SK-N-SH treated with all-trans-retinoic acid at 6 μM for 48 hours (cell line): Measurements from ENCODE around the gene PFDN2.

Source experiments
- ARNTL ChIP-seq: fragments of 450-650 bp; formaldehyde crosslinking; IDR thresholded peaks from 2 replicates; pipeline ENCODE4 v1.5.0; 2020; ENCODE audit warnings: low read depth, mild to moderate bottlenecking, moderate library complexity, borderline replicate concordance
- BACH2 ChIP-seq: fragments of 250-450 bp; sonication (Bioruptor Pico); IDR thresholded peaks from 2 replicates; pipeline ENCODE4 v1.9.0; 2021; ENCODE audit warnings: mild to moderate bottlenecking, borderline replicate concordance
- CREB5 ChIP-seq: fragments of 250-450 bp; sonication (Bioruptor Pico); IDR thresholded peaks from 2 replicates; pipeline ENCODE4 v1.5.1; 2020; ENCODE audit warnings: low read depth, mild to moderate bottlenecking, moderate library complexity
- GLIS3 ChIP-seq: fragments of 250-450 bp; sonication (Bioruptor Pico); IDR thresholded peaks from 2 replicates; pipeline ENCODE4 v1.5.0; 2020; ENCODE audit warnings: mild to moderate bottlenecking, moderate library complexity
- ISL1 ChIP-seq: fragments of 250-450 bp; sonication (Bioruptor Pico); IDR thresholded peaks from 2 replicates; pipeline ENCODE4 v2.1.2; 2022; ENCODE audit warnings: mild to moderate bottlenecking, moderate library complexity
- PATZ1 ChIP-seq: fragments of 250-450 bp; sonication (Bioruptor Pico); IDR thresholded peaks from 2 replicates; pipeline ENCODE4 v1.8.0; 2020; ENCODE audit warnings: mild to moderate bottlenecking, moderate library complexity, borderline replicate concordance
- RARB ChIP-seq: fragments of 250-450 bp; sonication (Bioruptor Pico); IDR thresholded peaks from 2 replicates; pipeline ENCODE4 v1.8.0; 2021; ENCODE audit warnings: mild to moderate bottlenecking, moderate library complexity
- TCF4 ChIP-seq: fragments of 250-450 bp; sonication (Bioruptor Pico); IDR thresholded peaks from 2 replicates; pipeline ENCODE4 v1.8.0; 2021; ENCODE audit warnings: mild to moderate bottlenecking, moderate library complexity, borderline replicate concordance
- TOX ChIP-seq: fragments of 250-450 bp; sonication (Bioruptor Pico); IDR thresholded peaks from 2 replicates; pipeline ENCODE4 v1.8.0; 2021; ENCODE audit warnings: mild to moderate bottlenecking, moderate library complexity, borderline replicate concordance
- TSHZ2 ChIP-seq: fragments of 250-450 bp; sonication (Bioruptor Pico); IDR thresholded peaks from 2 replicates; pipeline ENCODE4 v1.5.0; 2020; ENCODE audit warnings: mild to moderate bottlenecking, moderate library complexity
- ZFP3 ChIP-seq: fragments of 250-450 bp; sonication (Bioruptor Pico); IDR thresholded peaks from 2 replicates; pipeline ENCODE4 v1.5.0; 2020; ENCODE audit warnings: mild to moderate bottlenecking, moderate library complexity
- ZFP30 ChIP-seq: fragments of 450-650 bp; formaldehyde crosslinking; IDR thresholded peaks from 2 replicates; pipeline ENCODE4 v1.5.0; 2022; ENCODE audit warnings: mild to moderate bottlenecking, moderate library complexity
- ZNF8 ChIP-seq: fragments of 450-650 bp; formaldehyde crosslinking; IDR thresholded peaks from 2 replicates; pipeline ENCODE4 v1.5.0; 2020; ENCODE audit warnings: mild to moderate bottlenecking, moderate library complexity

- no peak for TF ChIP-seq TCF4
- no peak for TF ChIP-seq CREB5 (CRISPR knock-in tag)
- TF ChIP-seq PATZ1 = no peak
- no peak for TF ChIP-seq RARB (CRISPR knock-in tag)
- no peak for TF ChIP-seq GLIS3 (CRISPR knock-in tag)
- no peak for TF ChIP-seq TOX
- no peak for TF ChIP-seq ZFP30
- no peak for TF ChIP-seq TSHZ2 (CRISPR knock-in tag)
- TF ChIP-seq ARNTL (CRISPR knock-in tag) = no peak
- no peak for TF ChIP-seq ZFP3 (CRISPR knock-in tag)
- no peak for TF ChIP-seq ISL1 (CRISPR knock-in tag)
- TF ChIP-seq BACH2 (CRISPR knock-in tag) = no peak
- no peak for TF ChIP-seq ZNF8
Measured at GRCh38 chr1:161061419-161061818, 56.4 kb downstream of the PFDN2 start.
